ENCODE results near the gene GLI3. TPM values are rescaled to one million over a fixed set of nuclear protein-coding genes. Genes with fewer than 3 reads are reported as not detected.
A peak's percentile ranks its signal among the peaks of the same experiment; 100 is the strongest.

GLI3 gene
- total RNA-seq, 1 donor from 2014 or later: 3.3 TPM

DNA sequence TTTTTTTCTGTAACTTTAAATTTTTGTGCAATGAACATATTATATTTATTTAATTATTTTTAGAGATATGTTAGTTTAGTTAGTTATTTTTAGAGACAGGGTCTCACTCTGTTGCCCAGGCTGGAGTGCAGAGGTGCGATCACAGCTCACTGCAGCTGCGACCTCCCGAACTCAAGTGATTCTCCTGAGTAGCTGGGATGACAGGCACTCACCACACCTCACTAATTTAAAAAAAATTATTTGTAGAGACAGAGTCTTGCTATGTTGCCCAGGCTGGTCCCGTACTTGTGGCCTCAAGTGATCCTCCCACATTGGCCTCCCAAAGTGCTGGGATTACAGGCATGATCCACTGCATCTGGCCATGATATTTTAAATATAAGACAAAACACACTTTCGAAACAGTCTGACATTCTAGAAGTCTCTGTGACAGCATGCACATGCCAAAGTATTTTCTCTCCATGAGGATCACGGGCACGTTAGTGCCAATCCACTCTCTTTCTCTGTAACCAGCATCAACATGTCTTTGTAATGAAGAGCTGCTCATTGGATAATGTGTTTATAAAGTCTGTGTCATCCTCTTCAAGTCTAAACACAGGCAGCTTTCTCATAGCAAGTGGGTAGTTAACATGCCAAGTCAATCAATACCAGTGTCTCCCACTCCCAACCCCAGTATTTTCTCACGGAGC is 137.4 kb downstream of the GLI3 start:
- ATAC-seq (ENCODE audit: poor library complexity) (no peak), DNase-seq (no peak)
- intact Hi-C loops (cut with DNase I): no loop called here

DNA sequence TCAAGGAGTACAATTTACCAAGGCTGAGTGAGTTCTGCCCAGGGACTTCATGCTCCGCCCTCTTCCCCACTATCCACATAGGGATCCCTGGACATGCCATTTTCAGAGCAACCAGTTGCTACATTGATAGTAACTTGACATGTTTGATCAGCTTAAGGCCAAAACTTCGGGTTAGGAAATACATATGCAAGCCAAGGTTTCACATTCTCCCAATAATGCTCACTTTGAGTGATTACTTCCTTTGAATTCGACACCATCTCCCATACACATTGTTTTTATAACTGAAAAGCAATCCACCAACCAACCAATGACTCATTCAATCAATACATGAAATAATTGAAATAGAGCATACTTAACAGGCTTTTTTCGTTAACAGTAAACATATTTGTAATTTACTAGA is 137.9 kb downstream of the GLI3 start:
- intact Hi-C loops (cut with DNase I): no loop called here
- no peak for DNase-seq
- ATAC-seq (ENCODE audit: poor library complexity): no peak

DNA sequence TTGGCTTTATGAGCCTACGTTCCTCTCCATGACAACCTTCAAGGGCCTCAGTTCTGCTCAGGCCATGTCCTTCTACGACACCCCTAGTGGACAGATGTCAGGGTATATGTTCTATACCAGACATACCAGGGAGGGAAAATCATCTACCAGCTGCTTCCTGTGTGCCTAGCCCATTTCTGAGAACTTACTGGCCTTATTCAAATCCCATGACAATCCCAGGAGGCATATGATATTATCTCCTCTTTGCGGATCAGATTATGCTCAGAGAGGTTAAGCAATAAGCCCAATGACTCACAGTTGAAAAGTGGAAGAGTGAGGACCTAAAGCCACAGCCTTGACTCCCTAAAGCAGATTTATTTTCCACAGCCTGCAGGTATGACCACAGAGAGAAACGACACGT is 139.3 kb downstream of the GLI3 start:
- ATAC-seq (ENCODE audit: poor library complexity) (no peak), DNase-seq (no peak)
- intact Hi-C loops (cut with DNase I): no loop called here

DNA sequence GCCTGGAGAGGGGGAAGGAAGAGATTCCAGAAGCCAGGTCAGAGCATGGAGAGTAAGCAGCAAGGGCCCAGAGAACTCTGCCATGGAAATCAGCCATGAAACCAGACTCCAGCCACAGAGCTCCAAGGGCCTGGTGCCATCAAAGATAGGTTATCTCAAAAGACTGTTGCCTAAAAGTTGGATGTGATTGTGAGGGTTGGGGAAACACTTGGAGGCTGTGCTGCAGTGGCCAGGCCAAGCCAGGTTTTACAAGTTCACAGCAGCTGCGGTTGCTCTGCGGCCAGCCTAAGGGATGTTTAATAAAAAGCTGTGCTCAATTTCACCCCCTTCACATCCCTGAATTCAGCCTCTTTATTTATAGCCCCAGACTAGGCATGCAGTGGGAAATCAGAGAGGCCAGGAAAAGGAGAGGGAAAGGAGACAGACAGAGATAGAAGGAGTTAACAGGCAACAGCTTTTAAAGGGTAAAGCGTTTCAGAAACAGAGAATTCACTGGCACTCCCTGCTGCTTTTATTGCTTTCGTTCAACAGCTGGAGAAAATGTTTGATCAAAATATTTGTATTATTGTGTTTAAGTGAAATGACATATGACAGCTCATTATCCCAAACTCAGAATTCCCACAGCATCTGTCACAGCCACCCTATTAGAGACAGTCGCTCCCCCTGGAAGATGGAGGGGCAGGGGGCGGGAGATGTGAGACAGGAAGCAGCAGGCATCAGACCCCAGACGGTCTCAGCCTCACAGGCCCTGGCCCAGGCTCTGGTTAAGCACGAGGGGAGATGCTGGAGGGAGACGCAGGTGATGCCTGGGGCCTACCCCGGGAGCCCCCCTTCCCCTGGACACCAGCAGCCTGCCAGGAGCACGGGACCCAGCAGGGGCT is 140.1 kb downstream of the GLI3 start:
- peak; percentile 81 for DNase-seq
- intact Hi-C loops (cut with DNase I): no loop called here
- peak; percentile 95 for ATAC-seq (ENCODE audit: poor library complexity)

DNA sequence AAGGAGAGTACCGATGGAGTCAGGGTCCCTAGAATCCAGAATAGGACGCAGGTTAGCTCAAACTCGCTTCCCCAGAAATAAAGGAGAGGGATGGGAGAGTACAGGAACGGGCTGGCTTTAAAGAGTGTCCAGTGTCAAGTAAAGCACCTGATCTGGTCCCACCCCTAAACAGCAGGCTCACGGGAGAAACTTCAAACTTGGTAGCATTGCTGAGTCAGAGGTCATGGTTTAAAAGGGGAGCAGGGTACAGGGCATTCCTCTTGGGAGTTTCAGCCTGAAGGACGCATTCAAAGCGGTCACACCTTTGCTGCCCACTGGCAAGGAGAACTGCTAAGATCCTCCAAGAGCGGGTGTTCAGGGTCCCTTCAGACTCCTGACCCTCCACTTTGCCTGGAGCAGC is 140.7 kb downstream of the GLI3 start:
- peak; percentile 45 for ATAC-seq (ENCODE audit: poor library complexity)
- no peak for DNase-seq
- intact Hi-C loops (cut with DNase I): no loop called here

DNA sequence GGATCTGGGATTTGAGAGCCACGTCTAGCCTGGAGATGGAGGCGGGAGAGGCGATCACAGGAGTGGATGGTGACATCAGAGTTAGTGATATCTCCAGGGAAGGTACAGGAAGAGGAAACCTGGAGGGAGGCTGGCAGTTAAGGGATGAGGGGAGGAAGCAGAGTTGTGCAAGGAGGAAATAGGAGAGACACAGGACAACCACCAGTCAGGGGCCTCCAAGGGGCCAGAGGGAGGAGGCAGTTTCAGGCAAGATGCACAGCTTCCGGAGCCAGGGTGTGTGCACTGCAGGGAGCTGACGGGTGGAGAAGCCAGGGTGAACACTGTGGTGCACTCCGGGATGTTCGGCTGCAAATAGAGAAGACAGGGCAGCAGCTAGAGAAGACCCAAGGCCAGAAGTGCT is 141.2 kb downstream of the GLI3 start:
- DNase-seq: no peak
- peak; percentile 35 for ATAC-seq (ENCODE audit: poor library complexity)
- intact Hi-C loops (cut with DNase I): no loop called here

DNA sequence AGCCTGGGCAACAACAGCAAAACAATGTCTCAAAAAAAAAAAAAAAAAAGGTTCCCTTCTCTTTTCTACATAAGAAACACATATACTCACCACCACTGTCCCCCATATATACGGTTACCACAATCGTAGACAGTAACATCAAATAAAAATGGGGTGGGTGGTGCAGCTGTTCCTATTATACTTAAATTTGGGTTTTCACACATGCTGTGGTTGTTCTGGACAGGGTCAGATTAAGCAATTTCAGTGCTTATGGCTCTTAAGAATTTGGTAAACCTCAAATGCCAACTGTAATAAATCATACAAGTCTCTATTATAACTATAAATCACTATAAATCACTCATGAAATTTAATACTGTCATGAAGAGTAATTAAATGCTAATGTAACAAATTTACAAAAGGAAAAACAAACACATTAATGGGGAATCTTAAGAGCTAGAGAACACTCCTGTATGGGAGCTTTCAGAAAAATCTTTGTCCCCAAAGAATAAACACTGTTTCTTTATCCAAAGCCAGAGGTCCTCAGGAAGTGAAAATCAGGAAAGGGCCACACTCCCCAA is 143.6 kb downstream of the GLI3 start:
- DNase-seq: no peak
- intact Hi-C loops (cut with DNase I): no loop called here

DNA sequence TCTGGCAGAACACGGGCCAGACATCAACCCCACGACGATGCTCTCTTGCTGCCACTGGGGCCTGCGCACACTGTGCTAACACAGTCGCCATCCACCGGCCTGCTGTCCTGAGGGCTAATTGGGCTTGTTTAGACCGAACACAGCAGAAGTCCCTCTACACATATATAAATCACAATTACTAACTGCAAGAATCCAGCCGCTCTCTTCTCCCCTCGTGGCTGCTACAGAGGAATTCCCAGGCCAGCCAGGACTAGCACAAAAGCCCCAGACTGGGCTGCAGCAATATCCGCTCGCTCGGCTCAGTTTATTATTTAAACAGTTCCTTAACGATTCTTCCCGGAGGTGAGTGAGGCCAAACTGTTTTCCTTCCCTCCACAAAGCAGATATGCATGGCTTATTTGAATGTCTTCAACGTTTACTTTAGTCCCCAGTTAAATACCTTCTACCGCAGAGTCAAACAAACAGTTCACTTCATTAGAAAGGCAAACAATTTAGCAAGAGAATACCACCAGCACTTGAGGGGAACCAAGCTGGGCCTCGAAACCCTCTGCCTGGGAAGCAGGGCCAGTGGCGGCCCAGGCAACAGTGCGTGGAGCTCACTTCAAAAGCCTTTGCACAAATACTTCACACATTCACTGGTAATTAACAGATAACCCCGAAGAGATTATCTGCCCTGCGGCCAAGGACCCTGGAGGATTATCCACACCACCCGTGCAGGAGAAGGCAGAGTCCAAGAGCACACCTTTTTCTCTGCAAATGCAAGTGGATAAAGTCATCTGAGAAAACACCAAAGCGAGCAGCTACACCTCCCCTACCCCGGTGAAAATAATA is 145.3 kb downstream of the GLI3 start:
- intact Hi-C loops (cut with DNase I): no loop called here
- ATAC-seq (ENCODE audit: poor library complexity) (no peak), DNase-seq (no peak)

More for the DNA sequence above, 143.6 kb downstream of the GLI3 start:
- no peak for ATAC-seq (ENCODE audit: poor library complexity)

DNA sequence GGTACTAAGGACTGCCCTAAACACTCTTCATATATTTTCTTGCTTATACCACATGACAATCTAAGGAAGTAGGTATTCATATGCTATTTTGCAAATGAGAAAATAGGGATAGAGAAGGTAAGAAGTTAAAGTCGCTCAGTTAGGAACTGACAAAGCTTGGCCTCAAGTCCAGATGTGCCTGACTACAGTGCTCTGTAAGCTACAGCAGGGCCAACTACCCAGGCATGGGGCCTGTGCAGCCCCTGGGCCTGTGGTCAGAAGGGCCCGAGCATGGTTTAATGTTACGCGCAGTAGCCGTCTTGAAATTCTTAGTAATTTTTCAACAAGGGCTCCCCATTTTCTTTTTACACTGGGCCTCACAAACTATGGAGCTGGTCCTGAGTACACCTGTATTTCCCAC is 146.2 kb downstream of the GLI3 start:
- DNase-seq (no peak), ATAC-seq (ENCODE audit: poor library complexity) (no peak)
- intact Hi-C loops (cut with DNase I): no loop called here

DNA sequence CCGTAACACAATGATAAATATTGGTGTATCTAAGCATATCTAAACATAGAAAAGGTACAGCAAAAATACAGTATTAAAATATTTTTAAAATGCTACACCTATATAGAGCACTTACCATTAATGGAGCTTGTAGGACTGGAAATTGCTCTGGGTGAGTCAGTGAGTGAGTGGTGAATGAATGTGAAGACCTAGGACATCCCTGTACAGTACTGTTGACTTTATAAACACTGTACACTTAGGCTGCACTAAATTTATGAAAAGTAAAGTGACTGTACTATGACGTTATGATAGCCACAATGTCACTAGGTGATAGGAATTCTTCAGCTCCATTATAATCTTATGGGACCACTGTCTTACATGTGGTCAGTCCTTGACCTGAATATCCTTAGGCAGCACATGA is 147.0 kb downstream of the GLI3 start:
- ATAC-seq (ENCODE audit: poor library complexity) (no peak), DNase-seq (no peak)
- intact Hi-C loops (cut with DNase I): no loop called here

DNA sequence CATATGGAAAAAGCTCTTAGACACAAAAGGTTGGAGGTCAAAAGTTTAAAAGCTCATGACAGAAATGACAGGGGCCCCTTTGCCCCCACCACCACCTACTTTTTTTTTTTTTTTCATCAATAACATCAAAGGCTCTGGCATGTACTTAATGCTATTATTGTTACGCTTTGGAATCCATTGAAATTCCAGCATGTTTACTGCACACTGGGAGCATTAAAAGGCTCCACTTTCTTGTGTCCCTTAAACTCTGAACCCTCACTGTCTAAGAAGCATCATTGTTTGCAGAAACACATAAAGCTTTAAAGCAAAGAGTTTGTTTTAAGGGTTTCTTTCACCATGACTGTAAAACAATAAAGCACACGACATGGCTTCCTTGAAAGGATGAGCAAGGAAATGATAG is 149.4 kb downstream of the GLI3 start:
- intact Hi-C loops (cut with DNase I): no loop called here

DNA sequence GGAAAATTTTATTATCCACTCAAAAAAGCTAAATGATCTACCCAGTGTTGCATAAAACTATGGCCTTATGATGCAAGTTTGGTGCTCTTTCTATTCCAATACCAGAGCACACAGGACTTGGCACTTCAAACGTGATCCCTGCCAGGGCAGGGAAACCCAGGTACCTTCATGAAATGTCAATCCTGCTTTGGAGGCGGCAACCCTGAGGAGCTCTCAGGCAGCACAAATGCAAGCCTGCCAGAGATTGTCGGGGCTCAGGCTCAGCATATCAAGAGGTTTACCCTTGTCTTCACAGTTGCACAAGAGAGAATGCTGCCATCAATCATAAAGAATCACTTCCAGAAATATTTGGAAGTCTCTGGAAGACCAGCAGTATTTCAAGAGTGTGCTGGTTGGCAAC is 151.5 kb downstream of the GLI3 start:
- DNase-seq (no peak), ATAC-seq (ENCODE audit: poor library complexity) (no peak)
- intact Hi-C loops (cut with DNase I): no loop called here

More for the DNA sequence above, 149.4 kb downstream of the GLI3 start:
- no peak for DNase-seq
- no peak for ATAC-seq (ENCODE audit: poor library complexity)

DNA sequence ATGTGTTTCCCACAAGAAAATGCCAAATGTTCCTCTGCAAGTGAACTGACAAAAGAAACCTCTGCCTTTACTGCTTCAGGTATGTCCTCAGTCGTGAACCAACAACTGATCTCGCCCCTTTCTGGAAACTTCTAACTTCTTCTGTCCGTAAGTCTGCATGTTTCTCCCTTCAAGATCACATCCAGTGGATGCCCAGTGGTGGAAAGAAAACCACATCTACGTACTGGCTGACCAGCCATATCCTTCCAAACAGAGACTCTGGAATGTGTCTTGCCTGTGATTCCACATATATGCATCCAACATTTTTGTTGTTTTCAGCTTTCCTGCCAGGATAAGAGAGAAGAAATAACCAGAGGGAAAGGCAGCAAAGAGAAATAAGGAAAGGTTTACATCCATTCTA is 152.7 kb downstream of the GLI3 start:
- ATAC-seq (ENCODE audit: poor library complexity) (no peak), DNase-seq (no peak)
- intact Hi-C loops (cut with DNase I): no loop called here

DNA sequence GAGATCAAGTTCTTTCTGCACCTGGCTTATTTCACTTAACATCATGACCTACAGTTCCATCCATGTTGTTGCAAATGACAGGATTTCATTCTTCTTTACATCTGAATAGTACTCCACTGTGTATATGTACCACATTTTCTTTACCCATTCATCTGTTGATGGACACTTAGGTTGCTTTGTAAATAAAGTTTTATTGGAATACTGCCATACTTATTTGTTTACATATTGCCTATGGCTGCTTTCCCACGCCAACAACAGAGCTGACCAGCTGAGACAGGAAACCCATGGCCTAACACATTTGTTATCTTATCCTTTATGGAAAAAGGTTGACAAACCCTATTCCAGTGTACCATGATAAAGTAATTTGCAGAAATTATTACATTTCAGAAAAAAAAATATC is 153.7 kb downstream of the GLI3 start:
- ATAC-seq (ENCODE audit: poor library complexity): no peak
- DNase-seq: no peak
- intact Hi-C loops (cut with DNase I): no loop called here

DNA sequence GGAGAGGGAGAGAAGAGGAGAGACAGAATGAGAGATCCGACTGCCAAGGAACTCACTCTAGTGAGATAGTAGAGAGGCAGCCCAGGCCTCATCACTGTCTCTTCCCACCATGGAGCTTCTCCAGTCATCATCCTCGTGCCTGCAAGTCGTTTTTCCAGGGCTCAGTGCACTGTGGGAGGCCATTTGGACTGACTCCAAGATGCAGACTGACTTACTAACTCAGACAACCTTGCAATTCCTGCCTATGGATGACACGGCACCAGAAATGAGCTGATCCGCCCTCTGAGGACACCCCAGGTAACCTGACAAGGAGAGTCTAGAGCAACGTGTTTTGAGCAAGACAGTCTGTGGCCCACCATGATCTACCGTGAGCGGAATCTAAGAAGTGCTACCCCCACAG is 154.9 kb downstream of the GLI3 start:
- DNase-seq: no peak

DNA sequence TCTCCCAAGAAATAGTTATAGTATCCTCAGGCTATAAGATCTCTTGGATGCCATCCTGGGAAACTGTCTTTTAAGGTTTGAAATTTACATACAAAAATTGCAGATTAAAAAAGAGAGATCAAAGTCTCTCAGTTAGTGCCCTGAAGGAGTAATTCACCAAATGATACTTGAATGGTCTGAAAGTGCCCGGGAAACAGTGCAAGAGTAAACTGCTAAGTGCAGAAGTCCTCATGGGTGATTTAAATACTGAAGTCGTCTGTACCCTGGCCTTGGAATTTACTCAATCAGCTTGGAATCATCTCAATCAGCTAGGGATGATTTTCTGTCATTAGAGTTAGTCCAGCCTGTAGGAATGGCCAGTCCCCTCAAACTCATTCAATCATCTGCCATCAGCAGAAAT is 155.3 kb downstream of the GLI3 start:
- no peak for DNase-seq
- no peak for ATAC-seq (ENCODE audit: poor library complexity)
- intact Hi-C loops (cut with DNase I): no loop called here

More for the DNA sequence above, 154.9 kb downstream of the GLI3 start:
- ATAC-seq (ENCODE audit: poor library complexity): no peak
- intact Hi-C loops (cut with DNase I): no loop called here

DNA sequence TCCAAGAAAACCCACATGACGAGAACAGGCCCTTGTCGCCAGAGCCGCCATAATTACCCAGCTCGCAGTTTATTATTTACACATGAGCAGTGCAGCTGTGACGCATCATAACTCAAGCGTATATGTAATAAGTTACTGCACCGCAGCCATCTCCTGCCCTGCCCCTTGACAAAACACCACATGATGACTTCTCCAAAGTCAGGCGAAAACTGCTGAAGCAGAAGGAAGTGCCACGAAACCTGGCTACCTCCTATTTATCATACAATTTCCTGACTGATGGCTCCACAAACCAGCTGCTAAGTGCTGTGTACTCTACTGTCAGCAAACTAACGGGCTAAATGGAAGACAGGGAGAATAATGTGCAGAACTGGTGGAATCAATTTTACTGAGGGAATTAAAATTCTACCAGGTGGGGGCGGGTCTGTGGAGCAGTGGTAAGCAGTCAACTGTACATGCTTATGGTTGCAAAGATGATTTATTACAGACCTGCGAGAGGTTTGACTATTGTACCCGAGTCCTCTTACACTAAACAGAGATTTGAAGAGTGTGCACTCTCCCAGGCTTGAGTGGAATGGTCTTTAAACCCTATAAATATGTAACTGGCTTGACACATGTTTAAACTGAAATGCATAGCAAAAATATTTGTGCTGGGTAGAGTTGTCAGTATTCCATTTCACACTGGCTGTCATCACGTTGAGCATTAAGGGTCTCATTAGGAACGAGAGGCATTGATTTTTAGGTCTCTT is 156.0 kb downstream of the GLI3 start:
- DNase-seq (no peak), ATAC-seq (ENCODE audit: poor library complexity) (no peak)

DNA sequence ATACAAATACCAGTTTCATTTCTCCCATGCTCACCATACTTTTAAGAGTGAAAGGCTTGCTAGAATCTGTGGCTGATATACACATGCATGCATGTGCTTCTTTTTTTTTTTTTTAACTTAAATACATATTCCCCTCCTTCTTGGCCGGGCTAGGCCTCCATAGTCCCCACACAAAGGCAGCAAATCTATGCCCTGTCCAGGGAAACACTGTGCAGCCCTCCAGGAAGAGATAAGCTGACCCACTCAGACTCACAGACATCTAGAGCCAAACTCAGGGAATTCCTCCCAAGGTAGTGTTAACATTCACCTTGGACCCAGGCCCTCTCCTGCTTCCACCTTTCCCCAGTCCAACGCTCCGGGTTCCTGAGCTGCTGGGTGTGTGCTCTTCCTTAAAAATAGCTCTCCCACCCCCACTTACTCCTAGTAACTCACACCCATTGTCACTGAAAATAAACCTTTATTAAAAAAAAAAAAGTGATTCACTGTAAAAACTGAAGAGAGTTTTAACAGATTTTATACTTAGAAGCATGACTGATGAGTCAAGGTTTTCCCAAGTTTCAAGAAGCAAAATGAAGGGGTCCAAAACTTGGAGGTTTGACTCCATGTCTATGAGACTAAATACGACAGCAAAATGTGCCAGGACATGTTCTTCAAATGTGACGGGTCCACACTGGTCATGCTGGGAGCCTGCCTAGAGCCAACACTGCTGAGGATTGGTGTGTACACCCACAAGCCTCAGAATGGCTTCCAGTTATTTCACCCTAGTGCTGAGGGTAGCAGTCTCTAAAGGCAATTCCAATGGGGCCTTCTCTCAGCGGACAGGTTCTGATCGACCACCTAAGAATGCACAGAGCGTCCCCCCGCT is 159.5 kb downstream of the GLI3 start:
- ATAC-seq (ENCODE audit: poor library complexity) (no peak), DNase-seq (no peak)
- intact Hi-C loops (cut with DNase I): no loop called here

More for the DNA sequence above, 156.0 kb downstream of the GLI3 start:
- intact Hi-C loops (cut with DNase I): no loop called here
